Measurements from ENCODE around the gene AGAP3.

The AGAP3 gene

DNA sequence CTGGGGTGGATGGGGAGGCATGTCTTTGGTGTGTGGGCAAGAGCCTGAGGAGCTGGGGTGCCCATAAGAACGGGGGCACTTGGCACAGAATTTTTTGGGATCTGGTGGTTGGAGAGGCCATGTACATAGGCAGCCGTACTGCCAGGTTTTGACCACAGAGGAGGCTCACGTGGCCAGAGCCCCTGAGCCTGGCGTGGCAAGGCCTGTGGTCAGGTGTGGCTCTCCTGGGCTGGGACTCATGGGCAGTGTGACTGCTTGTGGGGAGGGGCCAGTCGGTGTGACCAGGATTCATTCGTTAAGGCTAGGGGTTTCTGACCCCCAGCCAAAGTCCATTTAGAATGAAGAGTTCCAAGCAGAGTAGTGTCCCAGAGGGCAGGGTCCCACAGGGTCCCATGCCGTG is 38.2 kb downstream of the AGAP3 start:
- no peak for DNase-seq

DNA sequence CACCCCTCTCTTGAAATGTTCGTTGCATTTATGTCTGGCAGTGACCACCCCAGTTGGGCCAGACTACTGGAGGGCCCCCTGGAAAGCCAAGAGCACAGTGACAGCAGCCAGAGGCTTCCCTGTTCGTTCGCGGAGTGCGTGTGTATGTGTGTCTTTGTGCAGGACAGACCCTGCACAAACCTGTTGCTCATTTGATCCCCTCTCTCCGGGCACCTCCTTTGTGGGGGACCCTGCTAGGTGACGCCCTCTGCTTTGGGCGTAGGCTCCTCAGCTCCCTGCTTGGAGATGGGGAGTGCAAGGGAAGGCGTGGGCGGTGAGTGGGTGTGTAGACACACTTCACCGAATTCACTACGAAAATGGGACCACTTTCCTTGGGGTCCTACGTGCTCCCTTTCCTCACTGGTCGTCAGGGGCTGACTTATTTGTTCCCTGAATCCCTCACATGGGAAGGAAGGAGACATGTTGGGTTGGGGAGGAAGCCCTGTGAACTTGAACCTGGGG is 38.7 kb downstream of the AGAP3 start:
- no peak for DNase-seq

DNA sequence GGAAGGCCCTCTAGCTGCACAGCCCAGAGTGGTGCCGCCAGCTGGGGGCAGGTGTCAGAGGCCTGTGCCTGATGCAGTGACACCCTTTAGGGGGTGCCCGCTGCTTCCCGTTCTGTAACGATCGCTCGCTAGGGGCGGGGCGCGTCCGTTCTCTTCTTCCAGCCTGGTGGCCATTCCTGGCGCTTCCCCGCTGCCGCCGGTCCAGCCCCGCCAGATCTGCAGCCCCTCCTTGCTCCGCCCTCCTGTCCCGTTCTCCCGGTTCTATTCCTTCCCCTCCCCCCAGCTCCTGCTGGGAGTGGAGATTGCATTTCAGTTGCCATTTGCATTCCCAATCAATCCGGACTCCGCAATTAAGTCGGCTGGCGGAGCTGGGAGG is 39.2 kb downstream of the AGAP3 start:
- DNase-seq = no peak

DNA sequence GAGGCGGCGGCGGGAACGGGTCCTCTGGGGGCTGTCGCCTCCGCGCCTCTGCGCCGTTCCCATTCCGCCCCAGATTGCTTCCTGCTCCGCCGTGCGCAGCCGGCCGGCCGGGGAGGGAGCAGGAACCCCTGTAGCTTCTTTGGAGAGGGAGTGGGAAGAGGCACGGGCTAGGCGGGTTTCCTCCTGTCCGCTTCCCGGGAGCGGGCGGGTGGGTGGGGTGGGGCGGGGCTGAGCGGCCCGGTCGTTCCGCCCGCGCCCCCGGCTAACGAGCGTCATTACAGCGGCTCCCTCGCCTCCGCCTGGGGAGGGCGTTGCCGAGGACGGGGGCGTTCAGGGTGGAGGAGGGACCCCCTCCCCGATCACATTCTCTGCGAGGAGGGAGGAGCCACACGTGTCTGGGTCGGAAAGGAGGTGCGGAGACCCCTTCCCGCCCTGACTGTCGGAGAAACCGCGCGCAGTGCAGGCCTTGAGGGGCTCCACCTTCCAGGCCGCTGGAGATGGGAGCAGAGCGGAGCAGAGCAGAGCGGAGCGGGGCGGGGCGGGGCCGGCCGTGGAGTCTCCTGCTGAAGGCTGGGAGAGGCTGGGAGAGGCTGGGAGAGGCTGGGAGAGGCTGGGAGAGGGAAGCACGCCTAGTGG is 39.7 kb downstream of the AGAP3 start:
- no peak for DNase-seq

DNA sequence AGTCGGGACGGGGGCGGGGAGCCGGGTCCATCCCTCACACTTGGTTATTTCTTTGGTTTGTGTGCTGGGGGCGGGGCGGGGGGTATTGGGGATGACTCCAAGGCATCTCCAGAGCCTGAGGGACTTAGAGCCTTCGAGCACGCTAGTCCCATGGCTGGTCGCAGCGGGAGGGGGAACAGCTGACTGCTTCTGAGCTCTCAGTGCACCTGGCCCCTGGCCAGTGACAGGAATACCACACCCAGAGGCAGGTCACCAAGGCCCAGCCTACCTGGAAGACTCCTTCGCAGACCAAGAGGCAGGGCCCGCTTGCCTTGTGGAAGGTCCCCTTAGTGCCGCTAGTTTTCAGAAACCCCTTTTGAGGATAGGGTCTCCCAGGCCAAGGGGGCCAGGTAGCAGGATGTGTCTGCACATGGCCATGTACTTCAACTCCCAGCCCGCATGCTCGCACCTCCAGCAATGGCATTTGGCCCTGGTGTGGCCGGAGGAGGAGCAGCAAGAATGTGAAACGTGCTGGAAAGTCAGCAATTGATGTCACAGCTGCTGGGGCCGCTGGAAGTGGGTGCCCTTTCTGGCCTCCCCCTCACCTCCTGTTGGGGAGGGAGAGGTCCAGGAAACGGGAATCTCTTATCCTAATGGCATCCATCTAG is 40.3 kb downstream of the AGAP3 start:
- DNase-seq = no peak

DNA sequence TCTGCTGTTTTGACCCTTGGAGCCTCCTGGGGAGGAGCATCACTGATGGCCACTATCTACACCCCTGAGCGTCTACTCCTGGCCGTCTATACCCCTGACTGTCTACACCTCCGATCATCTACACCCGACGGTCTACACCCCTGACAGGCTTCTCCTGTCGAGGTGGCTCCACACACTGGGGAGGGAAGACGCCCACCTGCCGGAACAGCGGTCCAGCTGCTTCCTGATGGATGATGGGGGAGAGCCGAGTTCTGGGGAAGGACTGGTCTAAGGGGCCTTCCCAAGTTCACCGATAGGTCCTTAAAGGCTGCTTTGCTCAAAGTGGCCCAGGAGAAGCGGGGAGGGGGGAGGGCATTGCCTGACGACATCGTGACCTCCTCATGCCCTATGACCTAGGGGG is 41.9 kb downstream of the AGAP3 start:
- DNase-seq = no peak

DNA sequence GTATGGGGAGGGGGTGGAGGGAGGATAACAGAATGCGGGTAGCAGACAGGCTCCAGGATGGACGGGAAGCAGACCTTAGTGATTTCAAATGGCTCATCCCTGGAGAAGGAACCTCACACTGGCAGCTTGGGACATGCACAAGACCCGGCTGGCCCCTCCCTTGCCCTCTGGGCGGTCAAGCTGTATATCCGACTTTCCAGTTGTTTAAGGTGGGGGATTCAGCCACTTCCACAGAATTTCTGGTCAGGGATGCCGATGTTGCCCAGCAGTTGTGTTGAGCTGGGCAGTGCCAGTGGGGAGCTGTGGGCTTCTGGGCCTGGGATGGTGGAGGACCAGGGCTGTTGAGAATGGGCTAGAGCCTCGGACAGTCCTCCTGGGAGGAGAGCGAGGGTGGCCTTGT is 42.4 kb downstream of the AGAP3 start:
- no peak for DNase-seq

DNA sequence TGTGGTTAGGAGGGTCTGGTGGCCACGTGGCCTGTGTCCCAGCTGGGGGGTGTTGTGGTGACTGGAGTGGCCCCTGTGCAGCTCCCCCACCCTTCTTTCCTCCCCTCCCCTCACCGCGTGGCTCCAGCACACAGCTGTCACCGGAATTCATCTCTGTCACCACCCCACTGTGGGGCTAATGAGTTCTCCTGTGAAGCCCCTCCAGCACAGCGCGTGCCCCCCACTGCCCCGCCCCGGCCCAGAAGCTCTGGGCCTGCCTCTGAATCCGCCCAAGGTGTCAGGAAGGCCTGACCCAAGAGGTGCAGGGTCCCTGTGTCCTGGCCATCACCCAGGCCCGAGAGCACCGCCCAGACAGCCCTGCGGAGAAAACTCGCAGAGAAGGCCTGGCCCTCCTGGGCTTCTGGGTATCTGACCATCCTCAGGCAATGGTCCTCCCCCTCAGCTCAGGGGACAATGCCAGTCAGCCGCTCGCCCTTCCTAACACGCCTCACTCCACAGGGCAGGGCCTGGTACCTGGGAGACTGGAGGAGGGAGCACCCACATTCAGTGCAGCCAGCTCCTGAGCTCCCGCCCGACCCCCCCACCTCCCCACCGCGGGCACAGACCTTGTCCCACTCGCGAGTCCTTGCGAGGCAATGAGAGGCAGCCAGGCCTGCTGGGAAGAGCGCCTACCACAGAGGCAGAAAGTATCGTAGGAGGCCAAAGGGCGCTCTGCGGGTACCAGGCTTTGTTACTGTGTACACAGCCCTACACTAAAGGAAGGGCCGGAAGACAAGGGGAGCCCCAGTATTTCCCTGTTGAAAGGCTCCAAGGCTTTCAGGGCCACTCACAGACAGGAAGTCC is 43.1 kb downstream of the AGAP3 start:
- DNase-seq = no peak

DNA sequence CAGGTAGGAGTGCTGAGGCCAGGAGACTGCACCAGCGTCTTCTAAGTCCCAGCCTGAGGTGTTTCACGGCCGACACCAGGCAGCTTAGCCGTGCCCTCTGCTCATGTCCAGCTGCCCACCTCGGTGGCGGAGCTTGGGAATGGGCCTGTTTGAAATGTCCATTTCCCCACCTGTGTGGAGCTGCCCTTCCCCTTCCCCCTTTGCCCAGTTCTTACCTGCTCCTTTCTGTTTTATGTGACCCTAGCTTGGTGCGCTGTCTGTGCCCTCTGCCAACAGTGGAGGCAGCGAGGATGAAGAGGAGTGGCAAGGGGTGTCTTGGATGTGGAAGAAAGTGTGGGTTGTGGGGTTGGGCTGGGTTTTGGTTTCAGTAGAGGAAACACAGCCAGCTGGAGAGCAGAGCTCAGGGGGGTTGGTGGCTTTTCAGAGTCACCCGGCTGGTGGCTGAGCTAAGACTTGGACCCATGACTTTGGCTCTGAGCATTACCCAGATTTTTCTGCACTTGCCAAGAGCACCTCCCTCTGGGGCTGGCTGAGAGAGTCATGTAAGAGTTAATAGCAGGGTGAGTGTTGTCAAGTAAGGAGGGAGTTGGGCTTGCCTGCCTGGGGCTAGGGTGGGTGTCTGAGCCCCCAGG is 43.8 kb downstream of the AGAP3 start:
- no peak for DNase-seq

DNA sequence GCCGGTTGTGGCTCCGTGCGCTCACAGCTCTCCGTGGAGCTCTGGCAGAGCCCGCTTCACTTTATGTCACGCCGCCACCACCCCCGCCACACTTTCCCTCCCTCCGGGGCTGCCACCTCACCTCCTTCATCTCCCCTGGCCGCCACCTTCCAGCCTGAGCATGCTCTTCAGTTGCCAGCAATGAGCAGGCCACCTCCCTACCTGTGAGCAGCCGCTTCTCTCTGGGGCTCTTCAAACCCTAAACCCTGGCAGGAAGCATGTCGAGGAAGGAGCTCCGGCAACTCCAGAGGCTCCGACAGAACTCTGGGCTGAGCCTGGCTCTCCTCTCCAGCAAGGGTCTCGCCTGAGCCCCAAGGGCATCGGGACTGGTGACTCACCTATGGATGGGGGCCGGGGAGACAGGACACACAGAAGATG is 44.5 kb downstream of the AGAP3 start:
- no peak for DNase-seq

DNA sequence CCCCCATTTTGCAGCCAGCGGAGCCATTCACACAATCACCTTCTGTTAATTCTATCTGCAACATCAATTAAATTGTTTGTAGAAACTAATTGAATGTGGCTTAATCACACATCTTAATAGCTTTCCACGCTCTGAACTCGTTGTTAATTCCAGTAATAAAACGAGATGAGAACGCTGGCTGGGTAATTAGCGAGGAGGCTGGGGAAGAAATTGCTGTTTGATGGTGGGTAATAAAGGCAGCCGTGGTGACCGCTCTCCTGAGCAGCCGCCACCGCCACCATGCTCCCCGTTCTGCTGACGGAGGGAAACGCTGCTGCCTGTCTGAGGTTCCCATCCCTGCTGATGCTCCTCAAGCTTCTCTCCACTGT is 44.9 kb downstream of the AGAP3 start:
- DNase-seq = no peak

DNA sequence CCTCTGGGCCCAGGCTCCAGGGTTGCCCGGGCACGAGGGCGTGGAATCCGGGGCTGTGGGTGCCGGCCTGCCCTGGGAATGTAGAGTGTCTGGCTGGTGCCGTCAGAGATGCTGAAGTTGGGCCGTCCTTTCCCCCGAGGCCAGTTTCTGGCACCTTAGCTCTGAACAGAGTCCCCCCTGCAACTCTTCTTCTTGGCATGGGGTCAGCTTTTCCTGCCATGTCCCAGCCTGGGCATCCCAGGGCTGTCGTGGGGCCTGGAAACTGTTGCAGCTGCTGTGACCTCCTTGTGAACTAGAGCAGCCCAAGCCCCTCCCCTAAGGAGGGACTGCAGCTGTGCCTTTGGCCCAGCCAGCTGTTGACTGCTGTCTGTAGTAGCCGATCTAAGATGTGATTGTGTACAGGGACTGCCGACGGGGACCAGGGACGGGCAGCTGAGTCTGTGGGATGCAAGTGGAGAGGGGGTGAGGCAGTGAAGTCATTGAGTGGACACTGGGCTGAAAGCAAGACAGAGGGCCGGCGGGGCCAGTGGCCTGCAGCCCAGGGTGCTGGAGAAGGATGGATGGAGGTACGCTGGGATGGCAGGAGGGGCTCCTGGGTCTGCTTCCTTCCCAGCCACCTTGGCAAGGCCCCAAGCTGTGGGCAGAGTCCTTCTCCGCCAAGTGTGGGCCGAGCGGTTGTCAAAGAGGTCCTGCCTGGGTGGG is 45.5 kb downstream of the AGAP3 start:
- DNase-seq = no peak

DNA sequence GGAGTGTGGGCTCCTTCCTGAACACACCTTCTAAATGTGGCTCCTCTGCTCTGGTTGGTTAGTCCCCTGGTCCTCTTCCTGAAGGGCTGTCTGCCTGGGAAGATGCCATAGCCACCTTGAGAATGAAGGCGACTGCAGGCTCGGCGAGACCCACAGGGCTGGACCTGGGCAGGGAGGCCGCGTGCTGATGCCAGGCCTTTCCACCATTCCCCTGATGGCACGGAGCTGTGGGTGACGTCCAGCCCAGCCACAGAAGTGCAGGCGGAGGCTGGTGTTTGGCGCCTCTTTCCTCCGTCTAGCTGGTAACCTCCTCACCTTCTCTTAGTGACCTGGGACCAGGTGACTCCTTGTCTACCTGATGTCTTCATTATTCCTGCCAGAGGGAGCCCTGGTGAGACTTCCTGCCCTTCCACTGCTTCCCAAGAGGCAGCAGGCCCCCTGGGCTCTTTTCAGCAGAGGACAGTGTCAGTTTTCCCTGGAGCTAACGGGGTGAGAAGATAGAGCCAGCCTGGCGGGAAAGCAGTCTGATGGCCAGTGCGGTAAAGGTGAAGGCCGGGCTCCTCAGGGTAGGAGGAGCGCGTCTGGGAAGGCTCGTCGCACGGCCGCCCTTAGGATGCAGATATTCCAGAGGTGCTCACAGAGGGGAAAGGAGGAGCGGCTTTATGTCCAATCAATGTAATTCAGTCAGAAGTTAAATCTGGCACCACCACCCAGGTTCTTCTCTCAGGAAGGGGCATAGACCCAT is 46.4 kb downstream of the AGAP3 start:
- DNase-seq = no peak

DNA sequence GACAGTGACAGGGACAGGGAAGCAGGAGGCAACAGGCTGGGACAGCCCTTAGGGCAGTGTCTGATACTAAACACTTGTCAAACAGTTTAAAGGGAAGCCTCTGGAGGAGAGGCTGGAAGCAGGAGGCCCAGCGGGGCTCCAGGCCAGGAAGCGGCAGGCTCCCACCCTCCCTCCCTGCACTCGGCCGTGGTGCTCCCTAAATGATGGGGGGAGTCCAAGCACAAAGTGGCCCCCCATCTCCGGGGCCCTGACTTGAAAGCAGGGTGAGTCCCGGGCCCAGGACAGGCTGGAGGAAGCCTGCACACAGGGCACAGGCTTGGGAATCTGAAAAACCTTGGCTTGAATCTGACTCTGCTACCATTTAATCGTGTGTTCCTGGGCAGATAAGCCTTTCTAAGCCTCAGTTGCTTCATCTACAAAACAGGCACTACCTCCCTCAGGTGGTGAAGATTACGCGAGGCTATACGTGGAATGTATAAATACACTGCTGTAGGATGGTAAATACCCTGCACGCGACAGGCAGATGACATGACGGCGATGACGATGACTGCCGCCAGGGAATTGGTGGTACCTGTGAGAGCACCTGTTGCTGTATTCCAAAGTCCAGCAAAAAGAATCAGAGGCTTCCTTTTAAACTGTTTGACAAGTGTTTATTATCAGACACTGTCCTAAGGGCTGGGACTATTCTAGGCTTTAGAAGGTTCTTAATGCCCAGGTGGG is 47.2 kb downstream of the AGAP3 start:
- DNase-seq = no peak

DNA sequence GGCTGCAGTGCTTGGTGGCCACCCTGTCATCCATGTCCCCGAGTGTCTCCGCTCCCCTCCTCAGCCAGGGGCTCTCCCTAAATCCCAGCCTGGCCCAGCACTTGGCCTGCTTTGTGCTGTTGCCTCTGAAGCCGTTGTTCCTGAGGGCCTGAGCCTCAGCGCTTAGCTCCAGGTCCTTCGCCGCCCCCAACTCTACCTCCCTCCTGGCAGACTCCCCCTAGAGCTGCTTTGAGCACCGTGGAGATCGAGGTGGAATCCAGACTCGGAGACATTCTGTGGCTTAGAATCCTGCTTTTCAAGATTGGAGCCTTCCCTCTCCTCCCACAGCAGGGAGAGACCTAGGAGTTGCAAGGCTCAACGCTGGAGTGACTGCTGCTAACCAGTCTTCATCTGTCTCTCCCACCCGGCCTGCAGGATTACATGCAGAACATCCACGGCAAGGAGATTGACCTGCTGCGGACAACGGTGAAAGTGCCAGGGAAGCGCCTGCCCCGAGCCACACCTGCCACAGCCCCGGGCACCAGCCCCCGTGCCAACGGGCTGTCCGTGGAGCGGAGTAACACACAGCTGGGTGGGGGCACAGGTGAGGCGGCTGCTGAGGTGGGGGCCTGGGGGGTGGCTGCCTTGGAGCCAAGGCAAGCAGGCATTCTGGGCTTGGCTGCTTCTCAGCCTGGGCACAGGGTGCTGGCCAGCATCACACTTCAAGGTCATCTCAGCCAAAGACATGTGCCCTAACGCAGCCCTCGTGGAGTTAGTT is 47.9 kb downstream of the AGAP3 start:
- DNase-seq = no peak

DNA sequence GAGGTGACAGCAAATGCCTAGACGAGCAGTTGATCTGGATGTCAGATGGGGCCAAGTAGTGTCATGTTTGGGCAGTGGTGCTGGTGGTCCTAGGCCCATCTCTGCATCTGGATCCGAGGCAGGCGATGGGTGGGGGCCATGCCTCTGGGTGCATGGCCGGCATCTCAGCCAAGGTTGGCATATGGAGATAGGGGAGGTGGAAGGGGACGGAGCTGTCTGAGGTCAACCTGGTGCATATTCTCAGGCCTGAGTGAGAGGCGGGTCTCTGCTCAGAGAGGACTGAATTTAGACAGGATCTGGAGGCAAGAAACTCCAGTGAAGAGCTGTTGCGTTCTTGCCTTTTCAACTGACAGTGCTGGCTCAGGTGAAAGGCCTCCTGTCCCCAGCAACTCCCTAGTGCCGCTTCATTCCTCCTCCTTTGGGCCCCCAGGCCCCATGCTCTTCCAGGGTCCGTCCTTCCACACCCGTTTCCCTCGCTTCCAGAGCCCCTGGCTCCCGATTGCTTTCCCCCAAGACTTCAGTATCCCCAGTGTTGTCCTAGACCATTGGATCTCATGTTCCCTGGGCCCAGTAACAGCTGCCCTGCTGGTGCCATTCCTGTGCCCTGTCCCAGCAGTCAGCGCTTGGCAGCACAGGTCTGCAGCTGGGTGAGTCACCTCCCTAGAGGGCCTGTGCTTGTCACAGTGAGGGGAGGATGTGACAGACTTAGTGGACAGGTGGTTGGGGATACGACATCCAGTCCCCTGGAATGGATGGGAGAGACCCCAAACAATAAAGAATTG is 48.7 kb downstream of the AGAP3 start:
- DNase-seq = no peak

DNA sequence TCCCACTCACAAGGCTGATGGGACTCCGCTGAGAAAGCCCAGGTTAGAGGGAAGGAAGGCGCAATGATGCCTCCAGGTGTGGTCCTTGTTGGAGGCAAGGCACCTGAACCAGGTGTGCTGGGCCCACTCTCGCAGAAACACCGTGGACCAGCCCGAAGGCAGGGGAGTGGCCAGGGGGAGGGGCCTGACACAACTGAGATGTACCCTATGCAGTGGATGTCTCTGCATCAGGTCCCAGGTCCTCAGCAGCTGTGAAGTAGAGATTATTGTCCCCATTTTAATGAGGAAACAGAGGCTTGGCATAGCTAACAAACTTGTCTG is 49.2 kb downstream of the AGAP3 start:
- no peak for DNase-seq

DNA sequence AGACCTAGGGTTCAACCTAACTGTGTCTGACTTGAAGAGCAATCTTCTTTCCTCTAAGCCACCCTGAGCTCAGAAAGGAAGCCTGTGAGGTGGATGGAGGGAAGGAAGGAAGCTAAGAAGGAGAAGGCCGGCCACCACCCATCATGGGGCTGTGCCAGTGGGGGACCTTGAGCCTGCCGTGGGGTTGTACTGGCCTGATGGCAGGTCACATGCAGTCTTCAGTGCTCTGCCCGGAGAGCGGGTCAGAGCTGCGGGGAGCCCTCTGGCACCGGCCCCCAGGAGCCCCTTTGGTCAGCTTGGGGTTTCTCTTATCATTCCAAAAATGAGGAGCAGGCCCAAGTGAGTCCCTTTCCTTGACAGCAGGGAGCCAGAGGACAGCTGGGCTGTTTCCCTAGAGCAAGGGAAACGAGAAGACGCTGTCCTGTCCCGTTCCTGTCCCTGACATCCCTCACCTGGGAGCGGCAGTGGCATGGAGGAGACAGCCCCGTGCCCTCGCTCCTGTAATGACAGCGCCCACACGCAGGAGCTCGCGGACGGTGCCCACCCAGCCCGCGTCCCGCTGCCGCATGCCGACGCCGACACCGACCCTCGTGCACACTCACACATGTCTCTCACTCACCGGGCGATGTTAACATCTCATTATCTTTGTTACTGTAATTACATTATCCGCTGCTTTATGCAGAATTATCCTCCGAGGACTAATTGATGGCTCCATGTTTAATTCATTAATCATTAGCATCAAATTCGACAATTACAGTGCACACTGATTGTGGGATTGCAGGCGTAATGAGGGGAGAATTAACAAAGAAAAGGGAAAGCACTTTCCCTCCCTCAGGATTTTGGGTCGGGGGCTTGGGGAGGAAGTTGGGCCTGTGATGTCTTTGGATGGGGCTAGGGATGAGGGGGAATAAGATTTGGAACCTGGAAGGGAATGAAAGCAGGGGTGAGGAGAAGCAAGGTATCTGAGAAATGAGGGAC is 49.9 kb downstream of the AGAP3 start:
- DNase-seq = no peak

All from activated gamma-delta T cell (primary cell).